OCI-LY7 (cell line): ENCODE data around the gene HENMT1.

Source experiments
- EZH2phosphoT487 ChIP-seq: fragments of 200-600 bp; sonication (generic); IDR thresholded peaks from 2 replicates; pipeline ENCODE4 v1.6.1; 2018; ENCODE audit warnings: low read depth, borderline replicate concordance, mild to moderate bottlenecking, mixed run types, antibody characterized with exemption, low read length, moderate library complexity, mixed read lengths
- TF ChIP-seq, protein P1 (sequence below): fragments of 200-600 bp; sonication (generic); conservative IDR thresholded peaks from 2 replicates; pipeline ENCODE4 v1.5.1; 2014; ENCODE audit warnings: mild to moderate bottlenecking, antibody characterized with exemption, low read length, moderate library complexity, mixed read lengths

DNA sequence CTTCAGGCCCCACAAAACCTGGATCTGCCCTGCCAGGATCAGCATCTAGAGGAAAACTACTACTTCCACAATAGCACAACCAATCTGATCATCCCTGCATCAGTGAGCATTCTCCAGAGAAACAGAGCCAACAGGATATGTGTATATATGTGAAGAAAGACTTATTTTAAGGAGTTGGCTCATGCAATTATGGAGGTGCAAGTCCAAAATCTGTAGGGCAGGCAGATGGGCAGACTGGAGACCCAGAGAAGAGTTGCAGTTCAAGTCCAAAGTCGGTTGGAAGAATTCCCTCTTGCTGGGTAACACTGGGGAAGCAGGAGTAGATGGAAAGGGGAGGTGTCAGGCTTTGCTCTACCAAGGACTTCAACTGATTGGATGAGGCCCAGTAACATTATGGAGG is 4.9 kb upstream of the HENMT1 start:
- TF ChIP-seq, protein P1, sequence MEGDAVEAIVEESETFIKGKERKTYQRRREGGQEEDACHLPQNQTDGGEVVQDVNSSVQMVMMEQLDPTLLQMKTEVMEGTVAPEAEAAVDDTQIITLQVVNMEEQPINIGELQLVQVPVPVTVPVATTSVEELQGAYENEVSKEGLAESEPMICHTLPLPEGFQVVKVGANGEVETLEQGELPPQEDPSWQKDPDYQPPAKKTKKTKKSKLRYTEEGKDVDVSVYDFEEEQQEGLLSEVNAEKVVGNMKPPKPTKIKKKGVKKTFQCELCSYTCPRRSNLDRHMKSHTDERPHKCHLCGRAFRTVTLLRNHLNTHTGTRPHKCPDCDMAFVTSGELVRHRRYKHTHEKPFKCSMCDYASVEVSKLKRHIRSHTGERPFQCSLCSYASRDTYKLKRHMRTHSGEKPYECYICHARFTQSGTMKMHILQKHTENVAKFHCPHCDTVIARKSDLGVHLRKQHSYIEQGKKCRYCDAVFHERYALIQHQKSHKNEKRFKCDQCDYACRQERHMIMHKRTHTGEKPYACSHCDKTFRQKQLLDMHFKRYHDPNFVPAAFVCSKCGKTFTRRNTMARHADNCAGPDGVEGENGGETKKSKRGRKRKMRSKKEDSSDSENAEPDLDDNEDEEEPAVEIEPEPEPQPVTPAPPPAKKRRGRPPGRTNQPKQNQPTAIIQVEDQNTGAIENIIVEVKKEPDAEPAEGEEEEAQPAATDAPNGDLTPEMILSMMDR = no peak
- TF ChIP-seq EZH2phosphoT487 = no peak
